GM12878 (cell line): ENCODE results near the gene DIP2A. TPM values are rescaled to one million over a fixed set of nuclear protein-coding genes. Genes with fewer than 3 reads are reported as not detected.

Experiments used
- ATAC-seq: fragments of 200-7000 bp; cut with Tn5 transposase; 3 replicates; pipeline ENCODE4 v1.9.1; 2020; ENCODE audit warnings: mild to moderate bottlenecking, moderate library complexity
- BruUV-seq: library from RNA; stranded (reverse); fragments of 400-500 nt; replicated peaks from 2 replicates; lab custom pipeline; 2021; lab: Mats Ljungman, UMichigan
- CTCF ChIA-PET: fragments of 300-600 bp; sonication (Branson Sonifier 250); formaldehyde crosslinking; extraction: SDS; loops from one replicate; lab custom pipeline; 2021; ENCODE audit warnings: inconsistent platforms; lab: Yijun Ruan, JAX
- POLR2A ChIA-PET: fragments of 350-600 bp; formaldehyde crosslinking; extraction: SDS; loops from one replicate; lab custom pipeline; 2021; ENCODE audit warnings: inconsistent platforms; lab: Charles Lee
- RAD21 ChIA-PET: fragments of 300-600 bp; sonication (Branson Sonifier 250); formaldehyde crosslinking; loops from one replicate; lab custom pipeline; 2023; ENCODE audit warnings: antibody characterized with exemption; ENCODE audit not compliant: unreplicated experiment; lab: Charles Lee
- SMC1A ChIA-PET: fragments of 300-600 bp; sonication (Branson Sonifier 250); formaldehyde crosslinking; loops from one replicate; lab custom pipeline; 2023; ENCODE audit not compliant: unreplicated experiment, uncharacterized antibody; lab: Charles Lee
- DNase-seq: peaks from one replicate; pipeline ENCODE4 v3.0.0-alpha.2; 2011; ENCODE audit warnings: low read depth, low spot score
- FAIRE-seq: peaks from 3 replicates; lab custom pipeline; 2011; peaks lifted over from hg19 to GRCh38; lab: Jason Lieb, UNC
- H2AFZ ChIP-seq: 2 replicates; pipeline ENCODE4 v1.6.0; 2011; ENCODE audit warnings: low read depth, low read length, control low read depth; ENCODE audit not compliant: control insufficient read depth
- H3K27ac ChIP-seq: 2 replicates; pipeline ENCODE4 v1.5.1; 2011; ENCODE audit warnings: control low read depth; ENCODE audit not compliant: control insufficient read depth, insufficient read depth
- H3K27me3 ChIP-seq, 2 experiments: replicated peaks in 1 of 2; 2 replicates each; pipeline versions ENCODE4 v1.6.0 to v1.6.1; 2011; ENCODE audit warnings: low read length in 1 of 2; ENCODE audit not compliant: control insufficient read depth in 2 of 2, insufficient read depth in 2 of 2
- H3K36me3 ChIP-seq, 2 experiments: 2 replicates each; pipeline ENCODE4 v1.5.1; 2011; ENCODE audit warnings: low read length in 1 of 2; ENCODE audit not compliant: control insufficient read depth in 2 of 2, insufficient read depth in 2 of 2
- H3K4me1 ChIP-seq: 2 replicates; pipeline ENCODE4 v1.6.1; 2011; ENCODE audit warnings: mild to moderate bottlenecking, low read length, moderate library complexity, mixed read lengths; ENCODE audit not compliant: control insufficient read depth, insufficient read depth
- H3K4me2 ChIP-seq: 2 replicates; pipeline ENCODE4 v1.6.0; 2011; ENCODE audit warnings: control low read depth; ENCODE audit not compliant: control insufficient read depth, insufficient read depth
- H3K4me3 ChIP-seq: fragments of 200-600 bp; sonication (generic); 2 replicates; pipeline ENCODE4 v1.5.1; 2016
- H3K79me2 ChIP-seq: 2 replicates; pipeline ENCODE4 v1.6.0; 2011; ENCODE audit warnings: low read length; ENCODE audit not compliant: control insufficient read depth, insufficient read depth
- H3K9ac ChIP-seq: 2 replicates; pipeline ENCODE4 v1.8.0; 2011; ENCODE audit warnings: low read length, control low read depth, mixed read lengths; ENCODE audit not compliant: control insufficient read depth, insufficient read depth
- H3K9me3 ChIP-seq: replicated peaks from 3 replicates; pipeline ENCODE4 v1.5.1; 2011; ENCODE audit warnings: mild to moderate bottlenecking, low read length; ENCODE audit not compliant: control insufficient read depth, insufficient read depth
- H4K20me1 ChIP-seq: 2 replicates; pipeline ENCODE4 v1.6.0; 2011; ENCODE audit not compliant: control insufficient read depth, insufficient read depth
- ATF7 ChIP-seq: fragments of 450-650 bp; IDR thresholded peaks from 2 replicates; pipeline ENCODE4 v1.6.1; 2016; ENCODE audit warnings: low read depth, mild to moderate bottlenecking
- CEBPB ChIP-seq, 2 experiments: fragments of 150-350 bp in 1 of 2; IDR thresholded peaks; 2 replicates each; pipeline ENCODE4 v1.6.1; 2012 to 2014; ENCODE audit warnings: low read depth in 2 of 2, low read length in 2 of 2, borderline replicate concordance in 1 of 2, inconsistent platforms in 1 of 2
- CREM ChIP-seq: IDR thresholded peaks from 2 replicates; pipeline ENCODE4 v1.6.1; 2014; ENCODE audit warnings: antibody characterized with exemption, low read depth
- EGR1 ChIP-seq, 2 experiments: IDR thresholded peaks; 1 replicate in 1 of 2; 2 replicates in 1 of 2; pipeline ENCODE4 v1.6.1; 2011 to 2012; ENCODE audit warnings: low read depth in 2 of 2, low read length in 2 of 2, borderline replicate concordance in 1 of 2, mild to moderate bottlenecking in 1 of 2, moderate library complexity in 1 of 2
- ESRRA ChIP-seq: IDR thresholded peaks from 2 replicates; pipeline ENCODE4 v1.6.1; 2012; ENCODE audit warnings: mild to moderate bottlenecking, low read length, improper control_type of control experiment
- FOS ChIP-seq: IDR thresholded peaks from 3 replicates; pipeline ENCODE4 v1.6.1; 2011; ENCODE audit warnings: borderline replicate concordance; ENCODE audit not compliant: insufficient read length; ENCODE audit errors: extremely low read depth
- IKZF2 ChIP-seq, 2 experiments: fragments of 450-650 bp; IDR thresholded peaks; 2 replicates each; pipeline ENCODE4 v1.6.1; 2017; ENCODE audit warnings: mild to moderate bottlenecking in 2 of 2, moderate library complexity in 2 of 2
- KAT2A ChIP-seq: conservative IDR thresholded peaks from 2 replicates; pipeline ENCODE4 v1.6.1; 2011; ENCODE audit warnings: low read depth, low read length; ENCODE audit not compliant: control insufficient read depth
- MTA3 ChIP-seq: IDR thresholded peaks from 2 replicates; pipeline ENCODE4 v1.6.1; 2012; ENCODE audit warnings: low read length, inconsistent platforms, borderline replicate concordance
- NR2F1 ChIP-seq: fragments of 450-650 bp; conservative IDR thresholded peaks from 2 replicates; pipeline ENCODE4 v1.6.1; 2017; ENCODE audit warnings: mild to moderate bottlenecking
- RAD51 ChIP-seq: fragments of 450-650 bp; IDR thresholded peaks from 2 replicates; pipeline ENCODE4 v1.6.1; 2016; ENCODE audit warnings: moderate library complexity, mild to moderate bottlenecking, inconsistent platforms
- SIN3A ChIP-seq: IDR thresholded peaks from 2 replicates; pipeline ENCODE4 v1.6.1; 2012; ENCODE audit warnings: low read depth, low read length, improper control_type of control experiment
- SIX5 ChIP-seq: IDR thresholded peaks from 2 replicates; pipeline ENCODE4 v1.6.1; 2011; ENCODE audit warnings: mild to moderate bottlenecking, low read depth, low read length, moderate library complexity; ENCODE audit not compliant: severe bottlenecking
- STAT3 ChIP-seq: IDR thresholded peaks from 2 replicates; pipeline ENCODE4 v1.6.1; 2011; ENCODE audit warnings: low read depth, low read length, improper control_type of control experiment
- TBL1XR1 ChIP-seq: IDR thresholded peaks from 2 replicates; pipeline ENCODE4 v1.6.1; 2012; ENCODE audit warnings: low read depth, low read length, improper control_type of control experiment
- WRNIP1 ChIP-seq: IDR thresholded peaks from 2 replicates; pipeline ENCODE4 v1.6.1; 2011; ENCODE audit warnings: low read depth, low read length, improper control_type of control experiment, borderline replicate concordance
- WGBS: methylation state at CpG from one replicate; pipeline ENCODE4 v1.1.6; 2016; ENCODE audit warnings: low lambda C conversion rate; ENCODE audit not compliant: insufficient replicate concordance, insufficient coverage; ENCODE audit errors: missing lambda C conversion rate; 5-methylcytosine and 5-hydroxymethylcytosine counted together
- in situ Hi-C: fragments of 300-500 bp; cut with MboI; formaldehyde crosslinking; loops from 9 replicates; pipeline ENCODE4 v1.14.3; 2018; ENCODE audit warnings: mixed read lengths
- intact Hi-C: fragments of 100-400 bp; cut with micrococcal nuclease; formaldehyde crosslinking; loops from one replicate; pipeline ENCODE4 v1.14.2; 2022; ENCODE audit not compliant: unreplicated experiment
- polyA plus RNA-seq, 11 experiments: library from polyadenylated mRNA; depleted of rRNA in 4 of 11; unstranded in 6 of 11; stranded (reverse) in 5 of 11; fragments of >200 nt; fragmentation: Nextera tagmentation in 4 of 11; fragmentation: Illumina TruSeq in 1 of 11; extraction: Ambion mirVana in 4 of 11; extraction: Trizol in 1 of 11; gene quantifications; 1 replicate in 1 of 11; 2 replicates in 10 of 11; pipeline versions ENCODE4 v1.2.1 to v1.2.3, GENCODE V29; 2011 to 2016; ENCODE audit warnings: inconsistent platforms in 2 of 11, missing spikeins in 2 of 11, low read depth in 1 of 11
- total RNA-seq, 4 experiments: library from RNA; depleted of rRNA in 3 of 4; stranded (reverse); fragments of >200 nt in 3 of 4; fragmentation: Illumina TruSeq in 1 of 4; extraction: Trizol in 1 of 4; gene quantifications; 2 replicates each; pipeline versions ENCODE4 v1.2.1 to v1.2.3, GENCODE V29; 2013 to 2021
- TF ChIP-seq, protein P1 (sequence below): IDR thresholded peaks from 2 replicates; pipeline ENCODE4 v1.6.1; 2012; ENCODE audit warnings: low read length, inconsistent platforms
- TF ChIP-seq, protein P2 (sequence below): fragments of 450-650 bp; IDR thresholded peaks from 2 replicates; pipeline ENCODE4 v1.6.1; 2014; ENCODE audit warnings: mild to moderate bottlenecking

Gene DIP2A
- total and polyA plus RNA-seq, 10 of the 15 experiments (the other 5 are each of a cell fraction or from before 2014, with no cell fraction given): 1.7 to 25.5 (median 12.2) TPM

DNA sequence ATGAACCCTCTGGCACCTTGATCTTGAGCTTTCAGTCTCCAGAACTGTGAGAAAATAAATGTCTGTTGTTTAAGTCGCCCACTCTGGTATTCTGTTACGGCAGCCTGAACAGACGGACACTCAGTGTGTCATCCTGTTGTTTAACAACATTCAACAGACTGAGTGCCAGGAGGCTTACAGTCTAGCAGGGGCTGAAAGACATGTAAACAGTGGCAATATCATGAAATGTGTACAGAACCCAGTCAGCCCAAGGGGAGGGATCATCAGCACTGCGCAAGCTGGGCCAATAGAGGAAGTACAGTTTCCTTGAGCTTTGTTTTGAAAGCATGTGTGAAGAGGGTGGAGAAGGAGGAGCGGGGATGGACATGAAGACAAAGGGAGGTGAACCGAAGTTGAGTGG, 13.6 kb downstream of the DIP2A start:
- H3K4me2 ChIP-seq: no peak overlapping the region
- ChIA-PET RAD21 (interaction anchor here (1.5 to 2.0 kb wide), 2 partner anchors 28 to 30 kb away, joined by 4 to 5 read pairs; no protein-coding TSS in a partner anchor), CTCF (interaction anchor here (0.9 to 1.2 kb wide), 2 partner anchors 9 to 10 kb away, joined by 3 to 4 read pairs; no protein-coding TSS in a partner anchor), SMC1A (interaction anchor here (0.8 to 2.3 kb wide), 8 partner anchors 11 to 184 kb away, joined by 3 to 16 read pairs (median 4); no protein-coding TSS in a partner anchor), POLR2A (no interaction called here)
- H3K4me1 ChIP-seq: no peaks in the 10 kb centered on the region; the same call in none of the 2 replicates
- no peaks in the 10 kb centered on the region for H3K9me3 ChIP-seq
- no TSS peak for BruUV-seq
- 83% methylated on average over 6 of the region's 6 CpGs for WGBS
- no peaks in the 10 kb centered on the region for H3K27me3 ChIP-seq
- DNase-seq (no peak), ATAC-seq (no peak), FAIRE-seq (no peak)
- no peaks in the 10 kb centered on the region; the same call in 1 of the 2 replicates for H3K79me2 ChIP-seq
- no peak for TF ChIP-seq CREM
- TF ChIP-seq SIN3A: no peak
- no peak for TF ChIP-seq ATF7
- TF ChIP-seq STAT3: no peak
- TF ChIP-seq, protein P1, sequence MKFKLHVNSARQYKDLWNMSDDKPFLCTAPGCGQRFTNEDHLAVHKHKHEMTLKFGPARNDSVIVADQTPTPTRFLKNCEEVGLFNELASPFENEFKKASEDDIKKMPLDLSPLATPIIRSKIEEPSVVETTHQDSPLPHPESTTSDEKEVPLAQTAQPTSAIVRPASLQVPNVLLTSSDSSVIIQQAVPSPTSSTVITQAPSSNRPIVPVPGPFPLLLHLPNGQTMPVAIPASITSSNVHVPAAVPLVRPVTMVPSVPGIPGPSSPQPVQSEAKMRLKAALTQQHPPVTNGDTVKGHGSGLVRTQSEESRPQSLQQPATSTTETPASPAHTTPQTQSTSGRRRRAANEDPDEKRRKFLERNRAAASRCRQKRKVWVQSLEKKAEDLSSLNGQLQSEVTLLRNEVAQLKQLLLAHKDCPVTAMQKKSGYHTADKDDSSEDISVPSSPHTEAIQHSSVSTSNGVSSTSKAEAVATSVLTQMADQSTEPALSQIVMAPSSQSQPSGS: no peak
- no peak for TF ChIP-seq WRNIP1
- no peak for TF ChIP-seq SIX5
- TF ChIP-seq, protein P2, sequence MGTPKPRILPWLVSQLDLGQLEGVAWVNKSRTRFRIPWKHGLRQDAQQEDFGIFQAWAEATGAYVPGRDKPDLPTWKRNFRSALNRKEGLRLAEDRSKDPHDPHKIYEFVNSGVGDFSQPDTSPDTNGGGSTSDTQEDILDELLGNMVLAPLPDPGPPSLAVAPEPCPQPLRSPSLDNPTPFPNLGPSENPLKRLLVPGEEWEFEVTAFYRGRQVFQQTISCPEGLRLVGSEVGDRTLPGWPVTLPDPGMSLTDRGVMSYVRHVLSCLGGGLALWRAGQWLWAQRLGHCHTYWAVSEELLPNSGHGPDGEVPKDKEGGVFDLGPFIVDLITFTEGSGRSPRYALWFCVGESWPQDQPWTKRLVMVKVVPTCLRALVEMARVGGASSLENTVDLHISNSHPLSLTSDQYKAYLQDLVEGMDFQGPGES: no peak
- TF ChIP-seq RAD51: no peak
- TF ChIP-seq ESRRA: no peak
- TF ChIP-seq FOS: no peak
- no peak for TF ChIP-seq NR2F1
- TF ChIP-seq TBL1XR1: no peak
- TF ChIP-seq EGR1 (IDR thresholded peaks at IDR 0.05; ENCODE audit: borderline replicate concordance in 1 of 2, low read depth in 2 of 2, low read length in 2 of 2): no peak
- no peak for TF ChIP-seq KAT2A
- TF ChIP-seq CEBPB (IDR thresholded peaks at IDR 0.05; ENCODE audit: borderline replicate concordance in 1 of 2, low read depth in 2 of 2, low read length in 2 of 2): no peak
- no peak for TF ChIP-seq MTA3
- TF ChIP-seq IKZF2 (IDR thresholded peaks at IDR 0.05): no peak
- H3K4me3 ChIP-seq: no peak overlapping the region
- H3K9ac ChIP-seq: no peak overlapping the region
- no peak overlapping the region for H2AFZ ChIP-seq
- no peak overlapping the region for H3K27ac ChIP-seq
- intact Hi-C loops: no loop called here
- peaks cover 0 to 7% of the 10 kb centered on the region in 2 experiments; a peak in 1 of 4 replicates for H3K36me3 ChIP-seq
- H4K20me1 ChIP-seq: no peaks in the 10 kb centered on the region
- in situ Hi-C loops: no loop called here
